ENCODE data around the gene SPAG9.
A peak's percentile ranks its signal among the peaks of the same experiment; 100 is the strongest.

Gene SPAG9

DNA sequence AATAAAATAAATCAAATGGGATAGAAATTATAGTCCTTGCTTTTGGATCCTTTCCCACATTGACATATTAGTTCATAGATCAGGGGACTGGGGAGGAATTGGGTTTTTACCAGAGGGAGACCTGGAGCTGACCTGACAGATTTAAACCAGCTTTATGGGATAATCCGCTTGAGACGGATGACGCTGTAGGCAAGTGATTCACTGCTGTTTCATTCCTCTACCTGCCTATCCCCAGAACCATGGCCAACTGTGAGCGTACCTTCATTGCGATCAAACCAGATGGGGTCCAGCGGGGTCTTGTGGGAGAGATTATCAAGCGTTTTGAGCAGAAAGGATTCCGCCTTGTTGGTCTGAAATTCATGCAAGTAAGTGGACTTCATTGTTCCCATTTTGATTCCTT lies 34.7 kb upstream of the SPAG9 start:
- Histone ChIP-seq H3K27me3 (no peaks in the 10 kb centered on the region), H3K4me3 (no peak overlapping the region), H3K36me3 (peaks cover 52% of the 10 kb centered on the region), H3K4me2 (peak overlapping the region; percentile 86), H3K4me1 (peaks cover 23% of the 10 kb centered on the region), H4K20me1 (peaks cover 40% of the 10 kb centered on the region), H3K9me3 (no peaks in the 10 kb centered on the region), H3K9ac (no peak overlapping the region), H3K27ac (no peak overlapping the region)
- no peak for TF ChIP-seq Cebpa-rat (IDR thresholded peaks at IDR 0.05)

DNA sequence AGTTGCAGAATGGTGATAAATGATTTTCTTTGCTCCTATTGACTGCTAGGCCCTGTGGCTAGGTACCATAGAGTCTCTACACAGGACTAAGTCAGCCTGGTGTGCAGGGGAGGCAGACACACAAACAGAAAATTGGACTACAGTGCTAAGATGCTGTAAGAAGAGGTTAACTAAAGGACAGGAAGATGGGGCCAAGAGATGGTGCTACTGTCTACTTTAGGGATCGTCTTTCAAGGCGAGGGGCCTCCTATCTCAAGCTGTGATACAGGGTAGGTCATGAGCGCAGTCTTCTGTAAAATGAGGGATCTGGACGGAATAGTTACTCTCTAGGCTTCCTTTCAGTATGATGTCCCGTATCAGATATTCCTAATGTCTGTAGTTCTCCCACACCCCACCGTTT lies 33.5 kb upstream of the SPAG9 start:
- Histone ChIP-seq H3K4me2 (peak overlapping the region; percentile 86), H3K9ac (peak overlapping the region; percentile 92), H3K27me3 (no peaks in the 10 kb centered on the region), H4K20me1 (peaks cover 28% of the 10 kb centered on the region), H3K4me3 (peak overlapping the region; percentile 81), H3K4me1 (peaks cover 23% of the 10 kb centered on the region), H3K36me3 (peaks cover 39% of the 10 kb centered on the region), H3K9me3 (no peaks in the 10 kb centered on the region), H3K27ac (peak overlapping the region; percentile 89)
- TF ChIP-seq Cebpa-rat (IDR thresholded peaks at IDR 0.05): no peak

DNA sequence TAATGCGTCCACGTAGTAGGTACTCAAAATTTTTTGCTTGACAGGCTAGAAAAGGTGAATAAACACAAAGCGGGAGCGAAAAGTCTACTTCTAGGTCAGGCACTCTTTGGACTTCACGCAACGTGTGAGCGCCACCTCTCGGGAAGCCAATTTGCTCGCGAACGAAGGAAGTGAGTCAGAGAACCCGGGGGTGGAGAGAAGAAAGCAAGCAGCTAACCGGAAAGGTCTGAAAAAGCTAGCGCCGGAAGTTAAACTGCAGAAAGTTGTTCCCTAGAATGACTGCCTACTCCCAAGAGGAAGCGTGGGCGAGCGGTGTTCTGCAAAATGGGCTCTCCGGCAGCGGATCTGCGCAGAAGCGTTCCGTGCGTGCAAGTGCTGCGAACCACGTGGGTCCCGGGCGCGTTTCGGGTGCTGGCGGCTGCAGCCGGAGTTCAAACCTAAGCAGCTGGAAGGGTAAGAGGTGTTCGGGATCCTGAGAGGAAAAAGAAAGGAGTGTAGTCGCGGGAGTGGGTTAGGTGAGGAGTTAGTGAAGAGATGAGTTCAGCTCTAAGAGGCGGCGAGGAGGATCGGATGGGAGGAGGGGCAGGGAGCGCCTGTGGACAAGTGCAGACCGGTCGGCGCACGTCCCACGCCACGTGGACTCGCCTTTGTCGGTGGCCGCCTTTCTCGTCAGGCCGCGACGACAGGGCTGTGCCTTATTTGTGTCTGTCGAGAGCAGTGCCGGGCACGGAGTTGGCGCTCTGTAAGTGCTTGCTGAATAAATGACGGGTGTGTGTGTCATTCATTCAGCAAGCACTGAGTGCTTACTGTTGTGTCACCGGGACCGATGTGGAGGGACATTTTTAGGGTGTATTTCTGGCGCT lies 32.8 kb upstream of the SPAG9 start, which contains the start of gene NME1:
TSS of gene NME1 (plus strand) at position 350 of the 863 bp plus-strand sequence. CDS start 2,096 bp downstream, outside the sequence.
- peak within 1 kb of the TSS; percentile 81 for H3K4me3 ChIP-seq
- peak within 1 kb of the TSS; percentile 92 for H3K9ac ChIP-seq
- peak within 1 kb of the TSS; percentile 89 for H3K27ac ChIP-seq
- peak within 1 kb of the TSS; percentile 86 for H3K4me2 ChIP-seq
- H3K27me3 ChIP-seq: no peaks in the 10 kb centered on the region
- H3K4me1 ChIP-seq: peaks cover 23% of the 10 kb centered on the region
- peaks cover 32% of the 10 kb centered on the region for H3K36me3 ChIP-seq
- no peak for TF ChIP-seq Cebpa-rat (IDR thresholded peaks at IDR 0.05)
- H4K20me1 ChIP-seq: peaks cover 20% of the 10 kb centered on the region
- no peaks in the 10 kb centered on the region for H3K9me3 ChIP-seq

DNA sequence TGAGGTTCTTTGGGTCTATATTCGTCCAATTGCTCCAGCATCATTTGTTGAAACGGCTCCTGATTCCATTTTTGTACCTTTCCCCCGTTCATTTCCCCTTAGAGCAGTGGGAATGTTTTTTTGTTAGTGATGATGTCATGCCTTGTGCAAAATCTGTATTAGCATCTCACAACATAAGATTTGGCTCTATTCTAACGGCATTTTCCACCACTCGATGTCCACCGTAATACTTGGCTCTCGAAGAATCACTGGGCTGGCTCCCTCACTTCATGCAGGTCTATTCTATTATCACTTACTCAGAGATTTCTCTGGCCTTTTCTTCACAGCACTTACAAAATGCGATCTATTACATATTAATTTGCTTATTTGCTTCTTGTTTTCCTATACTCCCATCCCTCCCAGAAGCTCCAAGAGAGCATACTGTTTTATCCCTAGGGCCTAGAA lies 32.1 kb upstream of the SPAG9 start:
- Histone ChIP-seq H3K9me3 (no peaks in the 10 kb centered on the region), H3K27ac (peak overlapping the region; percentile 72), H3K9ac (peak overlapping the region; percentile 92), H3K36me3 (peaks cover 25% of the 10 kb centered on the region), H3K27me3 (no peaks in the 10 kb centered on the region), H3K4me1 (peaks cover 23% of the 10 kb centered on the region), H3K4me2 (peak overlapping the region; percentile 78), H4K20me1 (peaks cover 14% of the 10 kb centered on the region), H3K4me3 (peak overlapping the region; percentile 81)
- TF ChIP-seq Cebpa-rat (IDR thresholded peaks at IDR 0.05): no peak

DNA sequence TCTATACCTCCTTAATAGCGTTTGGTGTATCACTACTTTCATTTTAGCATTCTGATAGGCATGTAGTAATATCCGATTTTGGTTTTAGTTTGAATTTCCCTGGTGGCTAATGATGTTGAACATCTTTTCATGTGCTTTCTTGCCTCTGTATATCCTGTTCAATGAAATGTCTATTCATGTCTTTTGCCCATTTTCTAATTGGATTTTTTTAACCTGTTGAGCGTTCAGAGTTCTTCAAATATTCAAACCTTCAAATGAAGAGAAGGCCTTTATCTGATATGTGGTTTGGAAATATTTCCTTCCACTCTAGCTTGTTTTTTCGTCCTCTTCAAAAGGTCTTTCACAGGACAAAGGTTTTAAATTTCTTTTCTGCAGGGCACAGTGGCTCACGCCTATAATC lies 30.3 kb upstream of the SPAG9 start:
- TF ChIP-seq Cebpa-rat (IDR thresholded peaks at IDR 0.05): no peak
- no peak overlapping the region for H3K9ac ChIP-seq

DNA sequence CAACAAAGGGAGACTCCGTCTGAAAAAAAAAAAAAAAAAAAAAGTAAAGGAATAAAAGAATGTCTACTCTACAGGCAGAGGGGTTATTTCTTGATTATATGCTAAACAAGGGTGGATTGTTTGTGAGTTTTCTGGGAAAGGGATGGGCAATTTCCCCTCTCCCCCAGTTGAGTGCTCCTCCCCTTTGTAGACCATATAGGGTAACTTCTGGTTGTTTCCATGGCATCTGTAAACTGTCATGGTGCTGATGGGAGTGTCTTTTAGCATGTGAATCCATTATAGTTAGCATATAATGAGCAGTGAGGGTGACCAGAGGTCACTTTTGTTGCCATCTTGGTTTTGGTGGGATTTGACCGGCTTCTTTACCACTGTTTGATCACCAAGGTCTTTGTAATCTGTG lies 28.5 kb upstream of the SPAG9 start:
- Histone ChIP-seq H3K9me3 (no peaks in the 10 kb centered on the region), H3K4me3 (no peak overlapping the region), H4K20me1 (no peaks in the 10 kb centered on the region), H3K9ac (no peak overlapping the region), H3K4me1 (peaks cover 9% of the 10 kb centered on the region; the same call in 1 of the 2 replicates), H3K27ac (no peak overlapping the region), H3K27me3 (no peaks in the 10 kb centered on the region), H3K36me3 (no peaks in the 10 kb centered on the region), H3K4me2 (no peak overlapping the region)
- no peak for TF ChIP-seq Cebpa-rat (IDR thresholded peaks at IDR 0.05)

More for the DNA sequence above, 30.3 kb upstream of the SPAG9 start:
- Histone ChIP-seq H4K20me1 (peaks cover 3% of the 10 kb centered on the region; the same call in 1 of the 2 replicates), H3K27me3 (no peaks in the 10 kb centered on the region), H3K9me3 (no peaks in the 10 kb centered on the region), H3K36me3 (peaks cover 7% of the 10 kb centered on the region; the same call in 1 of the 2 replicates), H3K4me2 (no peak overlapping the region), H3K4me1 (peaks cover 23% of the 10 kb centered on the region), H3K4me3 (no peak overlapping the region), H3K27ac (no peak overlapping the region)

DNA sequence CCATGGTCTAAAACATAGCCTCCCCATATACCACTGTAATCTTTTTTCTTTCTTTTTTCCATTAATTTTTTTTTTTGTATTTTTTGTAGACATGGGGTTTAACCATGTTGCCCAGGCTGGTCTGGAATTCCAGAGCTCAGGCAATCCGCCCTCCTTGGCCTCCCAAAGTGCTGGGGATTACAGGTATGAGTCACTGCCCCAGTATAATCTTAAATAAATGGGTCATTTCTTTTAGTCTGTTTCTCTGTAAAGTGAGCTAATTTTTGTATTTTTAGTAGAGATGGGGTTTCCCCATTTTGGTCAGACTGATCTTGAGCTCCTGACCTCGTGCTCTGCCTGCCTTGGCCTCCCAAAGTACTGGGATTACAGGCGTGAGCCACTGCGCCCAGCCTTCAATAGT lies 27.0 kb upstream of the SPAG9 start:
- no peaks in the 10 kb centered on the region for H4K20me1 ChIP-seq
- no peak overlapping the region for H3K27ac ChIP-seq
- H3K36me3 ChIP-seq: no peaks in the 10 kb centered on the region
- H3K9me3 ChIP-seq: no peaks in the 10 kb centered on the region
- TF ChIP-seq Cebpa-rat (IDR thresholded peaks at IDR 0.05): no peak
- H3K4me2 ChIP-seq: no peak overlapping the region
- no peak overlapping the region for H3K4me3 ChIP-seq
- H3K27me3 ChIP-seq: no peaks in the 10 kb centered on the region
- no peak overlapping the region for H3K9ac ChIP-seq
- peaks cover 6% of the 10 kb centered on the region; the same call in 1 of the 2 replicates for H3K4me1 ChIP-seq

DNA sequence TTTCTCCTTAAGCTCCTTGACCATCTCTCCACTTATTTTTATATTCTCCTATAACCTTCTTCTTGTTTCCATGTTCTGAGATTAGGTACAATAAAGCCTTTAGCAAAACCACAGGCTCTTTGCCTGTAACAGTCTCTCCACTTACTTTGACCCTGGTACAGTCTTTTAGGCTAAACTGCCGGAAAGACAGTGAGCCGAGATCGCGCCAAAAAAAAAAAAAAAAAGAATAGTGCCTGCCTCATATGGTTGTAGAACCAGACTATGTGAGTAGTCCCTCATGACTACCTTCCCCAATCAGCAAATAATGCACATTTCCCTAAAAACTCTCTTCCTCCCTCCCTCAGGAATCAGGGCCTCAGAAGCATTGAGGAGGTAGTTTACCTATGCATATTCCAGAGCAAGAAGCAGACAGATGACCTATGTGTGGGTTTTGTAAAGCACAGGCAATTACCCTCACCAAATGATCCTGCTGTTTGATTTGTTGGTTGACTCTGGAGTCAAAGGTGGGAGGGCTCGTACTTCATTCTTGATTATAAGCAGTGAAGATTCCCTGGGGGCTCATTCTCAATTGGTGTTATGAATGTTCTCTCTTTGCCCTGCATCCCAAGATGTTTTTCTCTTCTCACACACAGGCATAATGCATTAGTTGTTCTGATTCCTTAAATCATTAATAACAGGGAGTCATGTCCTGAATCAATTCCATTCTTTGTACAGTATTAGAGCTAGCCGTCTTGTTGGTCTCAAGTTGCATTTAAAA lies 23.8 kb upstream of the SPAG9 start:
- H3K4me1 ChIP-seq: no peaks in the 10 kb centered on the region
- H3K4me2 ChIP-seq: no peak overlapping the region
- H3K27ac ChIP-seq: no peak overlapping the region
- no peaks in the 10 kb centered on the region for H3K9me3 ChIP-seq
- H3K9ac ChIP-seq: no peak overlapping the region
- H4K20me1 ChIP-seq: no peaks in the 10 kb centered on the region
- H3K27me3 ChIP-seq: no peaks in the 10 kb centered on the region
- H3K4me3 ChIP-seq: no peak overlapping the region
- no peak for TF ChIP-seq Cebpa-rat (IDR thresholded peaks at IDR 0.05)
- no peaks in the 10 kb centered on the region for H3K36me3 ChIP-seq

DNA sequence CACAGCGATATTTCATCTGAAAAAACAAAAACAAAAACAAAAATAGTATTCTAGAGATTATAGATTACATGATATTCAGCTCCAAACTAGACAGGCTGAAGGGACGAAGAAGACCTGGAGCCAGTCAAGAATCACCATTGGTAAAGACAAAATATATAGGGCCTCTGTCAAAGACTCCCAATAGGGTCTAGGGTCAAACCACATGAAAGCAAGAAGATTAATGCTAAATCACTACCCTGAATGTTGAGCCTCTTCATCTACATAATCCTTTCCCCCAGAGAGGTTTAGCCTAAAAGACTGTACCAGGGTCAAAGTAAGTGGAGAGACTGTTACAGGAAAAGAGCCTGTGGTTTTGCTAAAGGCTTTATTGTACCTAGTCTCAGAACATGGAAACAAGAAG lies 21.9 kb upstream of the SPAG9 start:
- H4K20me1 ChIP-seq: no peaks in the 10 kb centered on the region
- no peak for TF ChIP-seq Cebpa-rat (IDR thresholded peaks at IDR 0.05)
- H3K4me1 ChIP-seq: no peaks in the 10 kb centered on the region
- H3K4me2 ChIP-seq: no peak overlapping the region
- H3K27me3 ChIP-seq: no peaks in the 10 kb centered on the region
- H3K9ac ChIP-seq: no peak overlapping the region
- H3K27ac ChIP-seq: no peak overlapping the region
- no peaks in the 10 kb centered on the region for H3K36me3 ChIP-seq
- no peaks in the 10 kb centered on the region for H3K9me3 ChIP-seq
- H3K4me3 ChIP-seq: no peak overlapping the region

DNA sequence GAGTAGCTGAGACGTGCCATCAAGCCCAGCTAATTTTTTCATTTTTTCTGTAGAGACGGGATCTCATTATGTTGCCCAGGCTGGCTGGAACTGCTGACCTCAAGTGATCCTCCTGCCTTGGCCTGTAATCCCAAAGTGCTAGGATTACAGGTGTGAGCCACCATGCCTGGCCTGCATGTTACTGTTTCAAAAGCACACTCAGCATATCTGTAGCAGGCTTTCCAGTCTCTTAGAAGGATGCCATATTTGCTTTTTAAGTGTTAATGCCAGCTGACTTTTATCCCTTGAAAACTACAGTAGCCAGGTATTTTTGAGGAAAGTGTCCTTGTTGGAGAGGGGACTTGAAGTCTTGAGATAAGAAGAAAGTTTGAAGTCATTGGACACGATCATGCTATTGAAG lies 15.3 kb upstream of the SPAG9 start:
- Histone ChIP-seq H3K36me3 (no peaks in the 10 kb centered on the region), H3K4me2 (no peak overlapping the region), H3K27ac (no peak overlapping the region), H3K4me3 (no peak overlapping the region), H3K4me1 (peaks cover 9% of the 10 kb centered on the region; the same call in 1 of the 2 replicates), H3K9me3 (peaks cover 3% of the 10 kb centered on the region; the same call in 1 of the 2 replicates), H4K20me1 (no peaks in the 10 kb centered on the region), H3K9ac (no peak overlapping the region), H3K27me3 (no peaks in the 10 kb centered on the region)
- TF ChIP-seq Cebpa-rat (IDR thresholded peaks at IDR 0.05): no peak
